Caco-2 (cell line): ENCODE measurements around the gene KLHDC2. TPM values are rescaled to one million over a fixed set of nuclear protein-coding genes. Genes with fewer than 3 reads are reported as not detected.
A peak's percentile ranks its signal among the peaks of the same experiment; 100 is the strongest.
"Not testable (repeated sequence)": the region's sequence is repeated elsewhere in the genome, so short reads cannot be mapped to it uniquely, and the experiment has no call there.

Experiments
- BruUV-seq: library from RNA; stranded (reverse); fragments of 400-500 nt; replicated peaks from 2 replicates; lab custom pipeline; 2021; lab: Mats Ljungman, UMichigan
- CTCF ChIA-PET: fragments of 300-600 bp; sonication (Branson Sonifier 250); formaldehyde crosslinking; loops from one replicate; lab custom pipeline; 2022; ENCODE audit warnings: antibody characterized with exemption; lab: Charles Lee
- POLR2A ChIA-PET: fragments of 300-600 bp; sonication (Branson Sonifier 250); formaldehyde crosslinking; loops from one replicate; lab custom pipeline; 2022; ENCODE audit warnings: antibody characterized with exemption; lab: Charles Lee
- DNase-seq, 2 experiments: peaks; one replicate each; pipeline versions ENCODE4 v3.0.0 to v3.0.0-alpha.2; 2020 to 2022
- H3K27me3 ChIP-seq: replicated peaks from 2 replicates; pipeline ENCODE4 v1.6.0; 2011; ENCODE audit warnings: low read length; ENCODE audit not compliant: control insufficient read depth, insufficient read depth
- H3K36me3 ChIP-seq: 2 replicates; pipeline ENCODE4 v1.5.1; 2011; ENCODE audit warnings: low read length; ENCODE audit not compliant: control insufficient read depth, insufficient read depth
- H3K4me1 ChIP-seq: fragments of 250-450 bp; sonication (Bioruptor Pico); 2 replicates; pipeline ENCODE4 v1.5.1; 2020; ENCODE audit warnings: mild to moderate bottlenecking
- H3K4me3 ChIP-seq: 2 replicates; pipeline ENCODE4 v1.5.1; 2011; ENCODE audit warnings: low read depth, mild to moderate bottlenecking, control low read depth, low read length
- H3K9me3 ChIP-seq: fragments of 250-450 bp; sonication (Bioruptor Pico); 2 replicates; pipeline ENCODE4 v1.5.1; 2020; ENCODE audit warnings: mild to moderate bottlenecking, moderate library complexity
- H3K27ac Mint-ChIP-seq: one replicate; pipeline ENCODE4 v1.8.0; 2022; ENCODE audit warnings: mixed read lengths; ENCODE audit not compliant: unreplicated experiment
- H3K27me3 Mint-ChIP-seq: one replicate; pipeline ENCODE4 v1.8.0; 2022; ENCODE audit warnings: mixed read lengths; ENCODE audit not compliant: insufficient read depth, unreplicated experiment
- H3K36me3 Mint-ChIP-seq: one replicate; pipeline ENCODE4 v1.8.0; 2022; ENCODE audit warnings: mild to moderate bottlenecking, mixed read lengths; ENCODE audit not compliant: insufficient read depth, unreplicated experiment
- H3K4me1 Mint-ChIP-seq: one replicate; pipeline ENCODE4 v1.8.0; 2022; ENCODE audit warnings: low read depth, mixed read lengths; ENCODE audit not compliant: unreplicated experiment
- H3K4me3 Mint-ChIP-seq: one replicate; pipeline ENCODE4 v1.8.0; 2022; ENCODE audit warnings: mild to moderate bottlenecking, moderate library complexity, mixed read lengths; ENCODE audit not compliant: unreplicated experiment
- H3K9me3 Mint-ChIP-seq: one replicate; pipeline ENCODE4 v1.8.0; 2022; ENCODE audit warnings: mixed read lengths; ENCODE audit not compliant: unreplicated experiment
- CTCF ChIP-seq, 2 experiments: fragments of 200-600 bp in 1 of 2; IDR thresholded peaks; 1 replicate in 1 of 2; 2 replicates in 1 of 2; pipeline versions ENCODE4 v1.5.1 to v1.8.0; 2011 to 2022; ENCODE audit warnings: antibody characterized with exemption in 1 of 2, control low read depth in 1 of 2, inconsistent platforms in 1 of 2, low read depth in 1 of 2, low read length in 1 of 2, mild to moderate bottlenecking in 1 of 2, moderate library complexity in 1 of 2; ENCODE audit not compliant: insufficient read depth in 1 of 2, severe bottlenecking in 1 of 2, unreplicated experiment in 1 of 2
- intact Hi-C: fragments of 100-400 bp; cut with micrococcal nuclease; formaldehyde crosslinking; loops from one replicate; pipeline ENCODE4 v1.10.0; 2022; ENCODE audit not compliant: unreplicated experiment
- total RNA-seq: library from RNA; stranded (reverse); gene quantifications from 2 replicates; pipeline ENCODE4 v1.2.3, GENCODE V29; 2022

KLHDC2 gene
- total RNA-seq, 1 experiment from 2014 or later, result 89.4 TPM

- CTCF ChIA-PET, result interaction anchor here (0.6 to 1.4 kb wide), 4 partner anchors 10 to 88 kb away, joined by 4 to 11 read pairs (median 8); partner anchors contain the start of gene KLHDC2
- POLR2A ChIA-PET, result interaction anchor here (1.0 to 1.4 kb wide), 2 partner anchors 34 to 46 kb away, joined by 4 to 14 read pairs; partner anchors contain the start of genes KLHDC2 and POLE2
- intact Hi-C loops, result loop anchor here (1.0 to 5.0 kb wide), 4 partner anchors 29 to 130 kb away; partner anchors contain the start of genes KLHDC1 and NEMF
- peak; percentile 27 to 31 for TF ChIP-seq CTCF (IDR thresholded peaks at IDR 0.05; ENCODE audit: insufficient read depth in 1 of 2, low read depth in 1 of 2, low read length in 1 of 2, severe bottlenecking in 1 of 2, unreplicated experiment in 1 of 2)
- H3K36me3 Mint-ChIP-seq, H3K27me3 ChIP-seq, H3K36me3 ChIP-seq, BruUV-seq, H3K4me1 ChIP-seq, H3K27me3 Mint-ChIP-seq, H3K9me3 ChIP-seq, H3K9me3 Mint-ChIP-seq, H3K4me3 ChIP-seq: not testable (repeated sequence)
- peak; percentile 70 to 78 for DNase-seq
- H3K4me1 Mint-ChIP-seq, result peaks cover 11% of the 10 kb centered on the region
- H3K4me3 Mint-ChIP-seq, result peak overlapping the region; percentile 33
- H3K27ac Mint-ChIP-seq, result peak overlapping the region; percentile 74
These were observed 46.1 kb upstream of the KLHDC2 start for GRCh38 chr14:49721733-49722435.

DNA sequence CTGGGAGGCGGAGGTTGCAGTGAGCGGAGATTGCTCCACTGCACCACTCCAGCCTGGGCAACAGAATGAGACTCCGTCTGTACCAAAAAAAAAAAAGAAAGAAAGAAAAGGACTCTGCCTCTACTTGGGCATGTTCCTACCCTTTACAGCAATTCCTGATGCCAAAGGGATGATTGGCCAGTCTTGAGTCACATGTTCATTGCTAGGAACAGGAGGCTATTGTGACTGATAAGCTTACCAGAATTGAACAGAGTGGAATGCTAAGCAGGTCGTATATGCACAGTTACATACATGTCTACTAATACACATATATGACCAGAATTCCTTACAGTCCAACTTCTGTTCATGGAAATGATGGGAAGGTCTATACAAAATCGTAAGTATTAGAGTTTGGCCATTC lies 40.8 kb upstream of the KLHDC2 start:
- CTCF ChIA-PET, result no interaction called here
- Mint-ChIP-seq H3K27ac (no peak overlapping the region), H3K27me3 (no peaks in the 10 kb centered on the region), H3K36me3 (no peaks in the 10 kb centered on the region), H3K9me3 (no peaks in the 10 kb centered on the region), H3K4me1 (peaks cover 3% of the 10 kb centered on the region), H3K4me3 (no peak overlapping the region)
- no peak for DNase-seq
- Histone ChIP-seq H3K4me3 (no peak overlapping the region), H3K4me1 (no peaks in the 10 kb centered on the region), H3K9me3 (no peaks in the 10 kb centered on the region), H3K27me3 (no peaks in the 10 kb centered on the region), H3K36me3 (no peaks in the 10 kb centered on the region)
- POLR2A ChIA-PET, result no interaction called here
- TF ChIP-seq CTCF (IDR thresholded peaks at IDR 0.05; ENCODE audit: insufficient read depth in 1 of 2, low read depth in 1 of 2, low read length in 1 of 2, severe bottlenecking in 1 of 2, unreplicated experiment in 1 of 2), result no peak
- BruUV-seq, result no TSS peak
- intact Hi-C loops, result no loop called here

DNA sequence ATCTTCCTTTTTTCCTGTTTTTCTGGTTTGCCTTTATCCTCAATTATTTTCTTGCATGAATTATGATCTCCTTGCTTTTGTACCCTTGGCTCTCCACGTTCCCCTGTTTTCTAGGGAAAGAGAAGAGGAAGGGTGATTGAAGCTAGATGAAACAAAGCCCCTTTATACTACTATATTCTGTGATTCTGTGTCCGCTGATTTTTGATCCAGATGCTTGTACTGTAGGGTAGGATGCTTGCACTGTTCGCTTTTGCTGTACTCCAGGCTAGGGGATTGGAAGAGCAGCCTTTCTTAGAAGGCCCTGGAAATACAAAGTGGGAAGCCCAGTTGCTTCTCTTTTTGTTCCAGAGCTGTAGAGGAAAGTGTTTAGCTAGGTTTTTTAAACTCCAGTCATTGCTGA lies 35.1 kb upstream of the KLHDC2 start:
- no peaks in the 10 kb centered on the region for H3K27me3 ChIP-seq
- POLR2A ChIA-PET, result no interaction called here
- H3K4me3 ChIP-seq, result no peak overlapping the region
- intact Hi-C loops, result no loop called here
- Mint-ChIP-seq H3K9me3 (no peaks in the 10 kb centered on the region), H3K36me3 (no peaks in the 10 kb centered on the region), H3K4me3 (no peak overlapping the region), H3K27ac (no peak overlapping the region), H3K4me1 (no peaks in the 10 kb centered on the region), H3K27me3 (no peaks in the 10 kb centered on the region)
- H3K4me1 ChIP-seq, result no peaks in the 10 kb centered on the region
- no TSS peak for BruUV-seq
- H3K36me3 ChIP-seq, result no peaks in the 10 kb centered on the region
- DNase-seq, result no peak
- CTCF ChIA-PET, result no interaction called here
- no peak for TF ChIP-seq CTCF (IDR thresholded peaks at IDR 0.05; ENCODE audit: insufficient read depth in 1 of 2, low read depth in 1 of 2, low read length in 1 of 2, severe bottlenecking in 1 of 2, unreplicated experiment in 1 of 2)
- no peaks in the 10 kb centered on the region for H3K9me3 ChIP-seq
